ENCODE results near the gene GALC.

Gene GALC

GRCh38 chr14:88005978-88006851 lies 13.2 kb upstream of the GALC start:
- DNase-seq = peak; percentile 27 to 85 (median 62)

- peak in 4 of 6 experiments; percentile 14 to 70 (median 67) for DNase-seq
Measured at GRCh38 chr14:88005050-88005481, 12.1 kb upstream of the GALC start, which contains the start of gene GPR65. GPR65 (plus strand) TSS chr14:88005135; CDS start chr14:88010848, 5,713 bp downstream.

DNA sequence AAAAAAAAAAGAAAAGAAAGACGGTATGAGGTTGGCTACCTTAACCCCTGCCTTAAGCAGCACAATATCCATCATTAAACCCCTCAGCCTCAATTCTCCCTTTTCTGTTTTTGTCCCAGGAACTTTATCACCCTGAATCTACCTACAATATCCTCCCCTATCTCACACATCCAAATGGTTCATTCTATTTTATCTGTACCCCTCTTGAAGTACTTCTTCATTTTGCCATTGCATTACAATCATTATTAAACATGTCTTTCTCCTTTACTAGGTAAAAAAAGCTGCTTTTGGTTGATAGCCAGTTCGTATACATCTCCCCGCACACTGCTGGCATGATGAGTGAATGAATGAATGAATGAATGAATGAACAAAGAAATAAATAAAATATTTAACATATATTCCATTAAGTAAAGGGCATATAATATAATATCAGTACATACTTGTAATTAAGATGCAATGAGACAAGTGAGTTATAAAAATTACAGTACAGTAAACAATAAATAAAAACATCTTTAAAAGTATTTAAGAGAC lies 11.6 kb upstream of the GALC start:
- no peak for DNase-seq

- DNase-seq = no peak
Measured at GRCh38 chr14:88003425-88003824, 10.4 kb upstream of the GALC start.

DNA sequence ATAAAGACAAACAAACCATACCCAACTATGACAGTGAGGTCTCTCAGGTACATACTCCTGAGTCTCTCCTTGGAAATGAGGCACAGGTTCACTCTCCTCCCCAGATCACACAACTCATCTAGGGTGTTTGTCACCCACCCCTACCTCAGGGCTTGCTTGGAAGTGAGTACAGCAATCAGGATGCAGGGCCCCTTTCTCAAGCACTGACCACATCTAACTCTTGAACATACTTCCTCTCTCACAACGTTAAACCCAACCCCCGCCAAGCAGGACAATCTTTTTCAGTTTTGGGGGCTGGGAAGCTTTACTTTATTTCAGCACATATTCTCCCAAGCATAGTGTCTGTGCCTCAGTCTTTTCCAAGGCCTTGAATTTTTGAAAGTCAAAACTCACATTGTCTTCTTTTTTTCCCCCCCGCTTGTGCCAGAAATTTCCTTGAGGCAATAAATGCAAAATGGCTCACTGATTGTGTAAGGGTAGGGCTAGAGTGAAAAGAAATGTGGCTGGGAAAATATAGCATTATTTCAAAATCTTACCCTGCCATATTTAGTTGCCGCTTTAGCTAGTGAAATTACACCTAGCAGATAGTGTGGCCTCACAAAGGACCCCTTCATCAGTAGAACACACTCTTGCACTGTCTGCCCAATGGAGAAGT lies 9.6 kb upstream of the GALC start:
- DNase-seq = no peak

GRCh38 chr14:87999277-87999676 lies 6.3 kb upstream of the GALC start:
- no peak for DNase-seq

GRCh38 chr14:87998482-87998881 lies 5.5 kb upstream of the GALC start:
- DNase-seq = no peak

GRCh38 chr14:87996291-87996592 lies 3.3 kb upstream of the GALC start:
- DNase-seq = no peak

DNA sequence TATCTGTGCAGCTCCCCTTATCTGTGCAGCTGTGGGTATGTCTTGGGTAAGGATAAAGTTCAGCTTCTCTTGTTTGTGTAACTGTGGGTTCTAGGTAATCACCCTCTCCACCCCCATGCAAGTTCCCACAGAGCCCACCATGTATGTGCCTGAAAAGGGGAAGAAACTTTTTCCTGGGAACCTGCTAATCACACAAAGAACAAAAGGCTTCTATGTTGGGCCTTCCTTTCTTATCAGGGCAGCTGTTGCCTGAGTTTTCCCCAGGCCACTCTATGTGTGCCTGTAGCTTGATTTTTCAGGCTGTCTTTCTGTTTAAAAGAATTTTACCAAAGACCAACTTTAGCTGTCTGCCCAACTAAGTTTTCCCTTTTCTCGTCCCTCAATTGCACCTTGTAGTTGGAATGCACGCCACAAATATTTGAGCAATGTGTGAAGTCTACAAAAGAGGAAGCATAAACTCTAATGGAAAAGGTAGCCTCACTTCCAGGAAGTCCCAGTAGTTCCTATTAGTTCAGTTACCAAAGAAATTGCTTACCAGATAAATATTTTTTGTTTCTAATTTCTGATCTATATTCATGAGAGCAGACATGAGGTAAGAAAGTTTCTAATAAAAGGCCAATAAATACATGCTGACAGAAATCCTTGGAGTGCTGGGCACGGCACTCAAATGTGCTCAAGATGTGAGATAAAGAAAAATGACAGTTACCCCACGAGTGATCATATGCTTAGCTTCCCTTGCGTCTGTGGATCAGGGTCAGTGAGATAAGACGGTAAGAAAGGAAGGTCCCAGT lies 2.7 kb upstream of the GALC start:
- DNase-seq = no peak

DNA sequence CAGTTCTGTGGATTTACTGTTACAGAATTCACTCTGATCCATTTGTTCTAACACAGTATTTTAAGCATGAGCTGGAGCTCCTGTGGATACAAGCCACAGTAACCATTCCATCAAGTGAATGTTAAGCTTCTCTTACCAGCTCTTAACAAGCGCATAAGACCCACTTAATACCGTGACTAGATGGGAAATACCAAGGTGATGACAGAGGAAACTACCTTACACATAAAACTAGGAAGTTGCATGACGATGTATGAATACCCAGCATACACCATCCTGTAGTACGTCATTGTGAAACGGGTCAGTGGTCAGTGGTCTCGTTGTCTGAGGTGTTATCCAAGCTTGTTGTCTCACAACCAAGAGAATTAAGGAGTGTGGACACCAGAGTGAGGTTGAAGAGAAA lies 2.0 kb upstream of the GALC start:
- no peak for DNase-seq

DNA sequence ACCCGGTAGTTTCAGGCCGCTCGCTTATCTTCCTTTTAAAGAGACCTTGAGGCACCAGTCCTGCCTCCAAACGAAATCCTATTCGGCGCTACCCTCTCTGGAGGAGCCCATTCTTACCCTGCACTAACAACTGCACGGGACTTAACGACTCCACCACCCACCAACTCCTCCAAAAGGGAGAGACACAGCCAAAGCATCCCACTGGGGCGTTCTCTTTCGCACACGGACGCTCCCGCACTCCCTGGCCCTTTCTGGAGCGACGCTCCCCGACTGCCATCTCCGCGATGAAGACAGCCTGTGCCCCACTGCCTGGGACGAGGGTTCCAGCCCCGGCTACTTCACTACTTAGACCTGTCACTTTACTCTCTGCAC lies 650 bp downstream of the GALC start:
- no peak for DNase-seq

DNA sequence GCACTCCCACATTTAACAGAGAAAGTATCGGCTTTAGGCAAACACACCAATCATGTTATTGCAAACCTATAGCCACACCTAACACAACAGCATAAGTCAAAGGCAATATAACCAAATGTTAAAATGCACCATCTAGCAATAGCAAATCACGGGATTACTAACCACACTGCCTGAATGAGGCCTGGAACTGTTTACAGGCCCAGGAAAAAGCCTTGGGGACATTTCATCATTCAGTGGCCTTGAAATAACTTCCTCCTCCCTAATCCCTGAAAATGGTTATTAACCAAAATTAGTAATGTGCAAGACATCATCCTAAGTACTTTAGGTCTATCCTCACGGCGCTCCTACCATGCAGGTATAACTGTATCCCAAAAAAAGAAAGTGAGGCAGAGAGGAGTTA lies 2.3 kb downstream of the GALC start:
- DNase-seq = no peak

DNA sequence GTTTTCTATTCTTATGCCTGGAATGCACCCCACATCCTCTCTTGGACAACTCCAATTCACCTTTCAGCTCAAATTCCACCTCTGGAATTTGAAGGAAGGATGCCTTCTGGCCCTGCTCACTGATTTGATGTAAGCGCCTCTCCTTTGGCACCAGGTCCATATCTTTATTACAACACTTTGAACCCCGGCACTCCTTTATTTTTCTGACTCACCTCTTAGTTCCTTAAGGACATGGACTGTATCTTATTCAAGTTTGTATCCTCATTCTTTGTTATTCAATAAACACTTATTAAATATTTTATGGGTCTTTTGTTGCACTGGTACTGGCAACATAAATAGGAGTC lies 3.1 kb downstream of the GALC start:
- DNase-seq = no peak

- DNase-seq = no peak
Measured at GRCh38 chr14:87989221-87989955, 3.6 kb downstream of the GALC start.

DNA sequence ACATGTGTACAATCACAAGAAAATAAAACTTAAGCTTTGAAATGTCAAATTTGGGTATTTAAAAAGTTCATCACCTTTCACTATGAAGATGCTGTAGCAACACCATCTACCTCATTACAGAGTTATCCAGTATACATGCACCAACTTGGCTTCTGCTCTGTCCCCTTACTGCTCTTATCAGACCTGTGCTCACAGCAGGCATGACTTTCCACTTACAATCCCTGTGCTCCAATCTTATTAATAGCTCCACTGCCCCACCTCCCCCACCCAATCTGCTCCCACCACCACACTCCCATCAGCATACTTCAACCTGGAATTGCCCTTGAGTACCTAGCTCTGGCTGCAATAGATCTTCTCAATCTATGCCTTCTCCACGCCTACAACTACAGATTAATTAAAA lies 13.3 kb downstream of the GALC start:
- no peak for DNase-seq

DNA sequence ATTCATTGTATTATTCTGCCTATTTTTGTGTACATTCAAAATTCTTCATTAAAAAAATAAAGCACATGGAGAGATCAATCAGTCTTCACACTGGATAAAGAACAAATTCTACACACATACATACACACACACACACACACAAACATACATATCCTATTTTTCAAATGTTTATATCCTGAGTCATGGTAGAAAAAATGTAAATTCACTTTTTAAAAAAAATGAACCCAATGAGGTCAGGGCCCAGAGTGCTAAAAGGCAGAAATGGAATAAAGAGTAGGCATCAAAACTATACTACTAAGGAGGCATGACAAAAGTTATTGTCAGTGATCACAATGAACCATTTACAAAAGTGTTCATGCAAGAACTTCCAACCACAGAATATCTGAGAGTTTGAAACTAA lies 17.3 kb downstream of the GALC start:
- DNase-seq = no peak

- DNase-seq = no peak
Measured at GRCh38 chr14:87971010-87971409, 22.0 kb downstream of the GALC start.

- no peak for DNase-seq
Measured at GRCh38 chr14:87967496-87967895, 25.5 kb downstream of the GALC start.

DNA sequence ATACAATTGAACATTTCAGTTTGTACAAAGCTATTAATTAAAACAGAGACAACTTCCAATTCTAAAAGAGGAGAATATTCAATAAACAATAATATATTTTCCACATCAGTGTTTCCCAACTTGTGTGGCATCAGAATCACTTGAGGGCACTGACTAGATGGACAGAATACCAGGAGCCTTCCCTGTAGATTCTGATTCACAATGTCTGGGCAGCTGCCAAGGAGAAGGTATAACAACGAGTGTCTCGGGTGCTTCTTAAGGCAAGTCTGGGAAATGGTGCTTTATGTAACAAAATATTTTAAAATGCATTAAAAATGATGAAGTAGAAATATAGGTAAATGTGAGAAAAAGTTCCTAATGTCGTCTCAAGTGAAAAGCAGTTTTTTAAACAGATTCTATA lies 26.2 kb downstream of the GALC start:
- DNase-seq = no peak

DNA sequence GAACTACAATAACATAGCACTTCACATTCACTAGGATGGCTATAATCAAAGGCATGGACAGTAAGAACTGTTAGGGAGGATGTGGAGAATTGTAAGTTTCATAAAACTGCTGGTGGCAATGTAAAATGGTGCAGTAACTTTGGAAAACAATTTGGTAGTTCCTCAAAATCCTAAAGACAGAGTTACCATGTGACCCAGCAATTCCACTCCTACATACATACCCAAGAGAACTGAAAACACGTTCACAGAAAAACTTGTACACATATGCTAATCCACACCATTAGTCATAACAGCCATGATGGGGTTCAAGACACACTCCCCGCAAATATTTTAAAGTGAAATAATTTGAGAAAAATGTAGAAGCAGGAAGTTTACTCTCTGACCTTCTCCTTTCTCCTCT lies 31.7 kb downstream of the GALC start:
- DNase-seq = no peak

- no peak for DNase-seq
Measured at GRCh38 chr14:87960013-87960787, 32.8 kb downstream of the GALC start.

DNA sequence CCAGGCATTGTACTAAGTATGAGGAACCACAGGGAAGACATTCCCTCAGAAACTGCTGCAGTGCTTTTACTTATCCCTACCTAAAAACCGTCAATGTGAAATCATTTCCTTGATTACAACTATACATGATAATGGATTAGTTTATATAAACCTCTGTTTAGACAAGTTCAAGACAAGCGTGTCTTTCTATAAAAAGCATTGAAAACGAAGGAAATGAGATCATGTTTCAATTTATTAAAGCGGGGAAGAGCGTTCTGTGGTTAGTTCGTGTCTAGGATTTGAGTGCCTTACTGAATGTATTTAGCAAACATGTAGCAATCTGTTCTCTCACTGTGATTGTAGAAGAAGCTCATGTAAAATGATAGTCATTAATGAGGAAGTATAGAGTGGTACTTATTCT lies 37.5 kb downstream of the GALC start:
- no peak for DNase-seq

All from stimulated activated naive CD4-positive, alpha-beta T cell (primary cell).